ENCODE measurements around the gene IP6K3. TPM values are rescaled to one million over a fixed set of nuclear protein-coding genes. Genes with fewer than 3 reads are reported as not detected.

The IP6K3 gene
- total RNA-seq, result 0.08 TPM

DNA sequence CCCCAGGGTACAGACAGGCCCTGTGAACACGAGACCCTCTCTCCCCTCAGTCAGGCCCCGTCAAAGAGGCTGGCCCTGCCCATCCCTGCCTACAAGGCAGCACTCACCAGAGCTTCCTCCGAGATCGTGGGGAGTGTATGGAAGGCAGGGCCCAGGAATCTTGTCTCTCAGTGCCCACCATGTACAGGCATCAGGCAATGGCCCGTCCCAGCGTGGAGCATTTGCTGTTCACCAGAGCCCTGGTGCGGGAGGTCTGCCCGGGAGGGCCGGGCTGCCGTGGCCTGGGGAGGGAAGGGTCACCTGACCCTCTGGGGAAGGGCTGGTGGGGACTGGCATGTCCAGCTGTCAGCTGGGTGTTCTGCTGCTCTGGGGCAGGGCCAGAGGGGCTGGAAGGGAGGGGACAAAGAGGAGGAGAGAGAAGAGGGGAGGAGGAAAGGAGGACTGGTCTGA lies at the start of gene IP6K3:
Gene IP6K3, minus strand, starts transcription at position 255 of the 450 bp plus-strand sequence. CDS start 11,429 bp downstream, outside the sequence.
- no peak for ATAC-seq

DNA sequence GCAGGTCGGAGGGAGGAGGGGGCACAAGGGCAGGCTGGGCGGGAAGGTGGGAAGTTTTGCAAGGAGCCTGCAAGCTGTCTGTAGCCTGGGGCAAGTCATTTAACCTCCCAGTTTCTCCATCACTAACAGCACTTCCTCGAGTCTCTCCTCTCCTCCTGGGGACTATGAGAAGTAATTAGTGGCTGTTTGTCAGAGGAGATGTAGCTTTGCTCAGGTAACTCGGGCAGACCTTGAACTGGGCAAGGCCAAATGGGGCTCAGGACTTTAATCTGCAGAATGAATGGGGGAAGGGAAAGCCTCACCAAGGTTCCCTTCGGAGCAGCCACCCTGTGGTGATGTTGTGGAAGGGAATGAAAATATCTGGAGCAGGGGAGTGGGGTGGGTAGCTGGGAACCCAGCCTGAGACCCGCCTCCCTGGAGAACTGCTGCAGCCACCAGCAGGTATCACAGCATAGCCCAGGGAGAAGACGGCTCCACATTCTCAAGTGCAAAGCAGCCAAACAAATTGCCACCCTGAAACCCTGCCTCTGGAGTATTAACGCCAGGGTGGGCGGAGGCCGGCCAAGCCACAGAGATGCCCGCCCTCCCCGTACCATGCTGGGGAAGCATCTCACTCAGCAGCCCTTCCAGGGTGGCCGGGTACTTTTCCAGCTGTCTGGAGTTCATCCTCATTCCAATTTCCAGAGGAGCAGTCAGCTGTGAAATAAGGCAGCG lies 48.4 kb upstream of the IP6K3 start:
- ATAC-seq, result no peak

DNA sequence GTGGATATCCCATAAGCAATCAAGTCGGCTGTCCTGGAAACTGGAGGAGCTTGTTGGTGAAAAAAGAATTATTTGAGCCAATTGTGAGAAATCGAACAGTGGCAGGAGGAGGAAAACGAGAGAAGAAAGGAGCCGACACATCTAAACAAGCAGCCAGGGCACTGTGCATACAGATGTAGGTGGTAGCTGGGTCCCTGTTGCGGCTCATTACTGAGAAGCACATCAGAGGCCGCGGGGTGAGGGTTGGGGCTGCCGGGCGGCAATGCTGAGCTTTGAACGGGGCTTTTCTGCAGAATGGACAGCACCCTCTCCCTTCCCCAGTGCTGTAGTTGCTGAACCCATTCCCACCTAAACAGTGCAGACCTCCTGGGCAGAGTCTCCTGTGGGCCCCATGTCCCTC lies 46.3 kb upstream of the IP6K3 start:
- ATAC-seq, result no peak

DNA sequence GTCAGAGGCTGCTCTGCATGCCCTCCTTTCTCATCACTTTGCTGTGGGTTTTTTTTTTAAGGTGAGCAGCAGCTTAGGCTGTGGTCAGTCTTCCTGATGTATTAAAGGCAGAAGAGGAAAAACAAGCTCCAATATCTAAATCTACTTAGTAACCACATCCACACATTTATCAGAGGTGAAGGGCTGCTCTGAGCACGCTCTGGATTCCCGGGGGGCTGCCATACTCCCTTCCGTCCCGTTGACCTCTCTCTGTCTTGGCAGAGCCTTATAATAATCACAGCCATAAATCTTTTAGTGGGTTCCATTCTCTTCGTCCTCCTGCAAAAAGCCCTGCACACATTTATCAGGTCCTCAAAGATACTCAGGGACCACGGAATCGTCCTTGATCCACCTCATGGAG lies 44.9 kb upstream of the IP6K3 start:
- ATAC-seq, result no peak

GRCh38 chr6:33790910-33791309 lies 44.2 kb upstream of the IP6K3 start:
- ATAC-seq, result no peak

DNA sequence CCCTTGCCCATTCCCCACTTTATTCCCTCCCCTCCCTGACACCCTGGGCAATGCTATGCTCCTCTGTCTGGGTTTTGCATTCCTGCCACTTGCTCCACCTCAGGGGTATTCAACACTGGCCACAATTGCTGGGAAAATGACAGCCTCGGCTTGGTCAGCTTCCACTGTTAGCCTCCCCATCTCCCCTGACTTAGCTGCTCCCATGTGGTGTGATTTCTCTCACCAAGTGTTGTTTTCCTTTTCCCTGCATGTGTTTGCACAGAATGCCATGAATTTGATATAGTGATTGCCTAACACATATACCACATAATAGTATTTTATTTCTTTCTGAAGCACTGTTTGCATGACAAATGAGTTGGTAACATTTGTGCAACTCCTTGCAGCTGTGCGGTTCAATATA lies 43.7 kb upstream of the IP6K3 start:
- no peak for ATAC-seq

- no peak for ATAC-seq
Measured at GRCh38 chr6:33789550-33789895, 42.8 kb upstream of the IP6K3 start.

GRCh38 chr6:33788694-33789549 lies 42.2 kb upstream of the IP6K3 start, which contains the start of gene LEMD2:
Gene LEMD2 (minus strand): TSS chr6:33789130. CDS start chr6:33789116, 14 bp downstream.
- peak; percentile 92 for ATAC-seq

DNA sequence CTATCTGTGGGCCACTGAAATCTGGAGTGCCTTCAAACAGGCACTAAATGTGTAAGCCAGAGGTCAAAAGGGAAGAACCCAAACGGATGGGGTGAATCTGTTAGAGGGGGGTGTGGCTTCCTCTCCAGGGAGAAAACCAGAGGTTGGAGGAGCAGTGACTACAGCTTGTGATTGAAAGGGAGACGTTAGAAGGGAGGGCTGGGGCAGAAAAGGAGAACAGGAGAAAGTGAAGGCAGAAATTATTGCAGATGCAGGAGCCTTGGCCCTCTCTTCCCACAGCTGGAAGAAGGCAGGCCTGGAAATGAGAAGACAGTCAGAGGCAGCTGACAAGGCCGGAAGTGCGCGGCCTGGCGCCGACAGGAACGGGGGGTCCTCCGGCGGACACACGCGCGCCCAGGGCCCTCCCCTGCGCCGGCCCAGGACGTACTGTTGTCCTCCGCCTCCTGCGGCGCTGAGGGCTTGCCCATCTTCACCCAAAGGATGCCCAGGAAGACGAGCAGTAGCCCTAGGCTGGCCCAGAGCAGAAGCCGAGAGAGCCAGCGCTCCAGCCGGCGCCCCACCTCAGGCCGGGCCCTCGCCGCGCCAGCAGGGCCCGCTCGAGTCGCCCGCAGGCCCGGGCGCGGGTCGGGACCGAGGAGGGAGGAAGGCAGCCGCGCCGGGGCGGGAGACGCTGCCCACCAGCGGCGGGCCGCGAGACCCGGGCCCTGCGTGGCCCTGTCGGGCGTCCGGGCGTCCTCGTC lies 41.4 kb upstream of the IP6K3 start:
- ATAC-seq, result peak; percentile 55

- peak; percentile 29 for ATAC-seq
Measured at GRCh38 chr6:33787346-33787953, 40.7 kb upstream of the IP6K3 start.

DNA sequence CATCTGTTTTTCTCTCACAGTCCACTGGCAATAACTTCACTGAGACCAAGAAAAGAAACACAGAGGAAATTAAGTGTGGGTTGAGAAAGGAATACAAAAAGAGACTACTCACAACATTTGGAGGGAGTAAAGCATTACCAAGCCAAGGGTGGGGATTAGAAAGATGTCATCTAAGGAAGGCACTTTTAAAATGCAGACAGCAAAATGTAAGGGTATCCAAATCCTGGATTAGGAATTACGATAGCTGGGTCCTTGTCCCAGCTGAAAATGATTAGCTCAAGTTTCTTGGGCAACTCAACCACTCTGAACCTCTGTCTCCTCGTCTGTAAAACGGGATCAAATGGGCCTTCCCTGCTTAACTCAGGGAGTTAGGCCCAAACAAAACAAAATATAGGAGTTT lies 40.0 kb upstream of the IP6K3 start:
- no peak for ATAC-seq

GRCh38 chr6:33785778-33786177 lies 39.1 kb upstream of the IP6K3 start:
- no peak for ATAC-seq

DNA sequence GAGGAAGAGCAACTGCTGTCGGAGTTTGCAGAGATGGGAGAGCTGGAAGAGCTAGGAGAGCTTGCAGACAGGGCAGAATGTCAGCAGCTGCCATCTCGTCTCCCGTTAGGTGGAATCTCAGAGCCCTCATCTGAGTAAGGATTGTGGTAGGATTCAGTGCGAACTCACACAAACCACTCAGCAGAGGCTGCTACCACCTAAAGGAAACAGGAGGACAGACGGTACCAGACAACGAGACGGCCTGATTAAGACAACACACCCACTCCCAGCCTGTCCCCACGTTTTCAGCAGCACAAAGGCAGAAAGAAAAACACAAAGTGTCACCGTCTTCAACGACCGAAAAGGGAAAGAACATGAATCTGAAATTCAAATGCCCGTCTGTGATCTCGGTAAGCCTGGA lies 38.1 kb upstream of the IP6K3 start:
- ATAC-seq, result no peak

GRCh38 chr6:33783781-33784520 lies 37.2 kb upstream of the IP6K3 start:
- ATAC-seq, result peak; percentile 24

GRCh38 chr6:33782561-33782960 lies 35.9 kb upstream of the IP6K3 start:
- no peak for ATAC-seq

DNA sequence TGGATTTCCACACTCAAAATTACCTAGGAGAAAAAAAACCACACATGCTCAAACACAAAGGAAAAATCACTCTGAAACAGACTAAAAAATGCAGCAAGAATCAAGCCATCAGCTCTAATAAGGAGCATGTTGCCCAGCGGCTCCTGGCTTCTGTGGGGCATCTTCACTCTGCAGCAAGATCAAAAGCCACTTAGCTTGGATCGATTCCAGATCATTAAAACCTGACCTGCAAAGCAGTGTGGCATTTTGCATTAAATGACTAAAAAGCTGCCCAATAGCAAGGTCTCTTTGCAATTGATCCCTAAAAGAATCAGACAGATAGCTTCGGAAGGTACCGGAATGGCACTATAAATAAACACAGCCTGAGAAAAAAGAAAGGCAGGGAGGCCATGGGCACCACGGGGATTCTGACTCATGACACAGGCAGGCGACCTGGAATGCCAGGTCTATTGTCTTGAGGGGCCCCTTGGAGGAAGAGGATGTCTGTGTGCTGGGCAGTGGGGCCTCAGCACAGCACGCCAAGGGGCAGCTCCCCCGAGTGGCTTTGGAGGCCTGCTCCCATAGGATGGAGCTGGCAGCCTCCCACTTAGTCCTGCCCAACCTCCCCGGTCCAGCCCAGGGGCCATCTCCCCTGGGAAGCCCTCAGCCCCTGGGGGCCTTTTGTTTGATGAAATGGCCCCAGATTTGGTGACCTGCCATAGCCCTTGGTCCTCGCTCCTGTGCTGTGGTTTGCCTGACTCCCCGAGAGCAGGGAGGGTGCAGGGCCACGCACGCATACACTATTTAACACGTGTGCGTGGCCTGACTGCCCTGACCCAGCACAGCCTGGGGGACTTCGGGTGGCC lies 34.6 kb upstream of the IP6K3 start:
- ATAC-seq, result peak; percentile 20

- ATAC-seq, result no peak
Measured at GRCh38 chr6:33779895-33780294, 33.2 kb upstream of the IP6K3 start.

- no peak for ATAC-seq
Measured at GRCh38 chr6:33779290-33779689, 32.6 kb upstream of the IP6K3 start.

DNA sequence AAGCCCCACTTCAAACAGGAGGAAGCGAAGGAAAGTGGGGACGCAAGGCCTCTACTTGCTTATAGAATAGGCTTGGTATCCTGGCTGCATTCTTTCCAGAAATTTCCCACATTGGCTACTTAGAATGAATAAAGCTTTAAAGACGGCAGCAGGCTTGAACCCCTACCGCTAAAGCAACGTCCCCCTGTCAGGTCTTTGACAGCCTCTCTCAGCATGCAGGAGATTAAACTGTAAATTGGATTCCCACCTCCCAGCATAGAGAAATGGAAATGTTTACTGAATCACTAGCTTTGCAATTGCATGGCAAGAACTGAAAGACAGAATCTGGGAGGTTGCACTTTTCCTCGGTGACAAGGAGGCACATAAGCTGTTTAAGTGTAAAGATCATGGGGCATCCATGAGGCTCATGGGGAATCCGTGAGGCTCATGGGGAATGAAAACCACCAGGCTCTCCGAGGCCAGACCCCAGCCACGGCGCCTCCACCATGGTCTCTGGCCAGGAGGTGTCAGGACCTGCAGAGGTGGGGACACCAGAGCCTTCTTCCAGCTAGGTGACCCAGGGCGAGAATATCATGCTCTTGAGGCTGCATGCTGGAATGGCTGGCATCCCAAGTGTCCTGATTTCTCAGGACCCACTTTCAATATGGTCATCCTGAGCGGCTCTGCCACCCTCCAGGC lies 31.9 kb upstream of the IP6K3 start:
- no peak for ATAC-seq

All from esophagus mucosa (tissue), 1 donor.